Duodenal mucosa (tissue), 2 donors: ENCODE measurements around the gene ATP6V0D1.

Experiments used
- H3K27ac ChIP-seq: one replicate; pipeline ENCODE4 v1.7.0; 2013; ENCODE audit warnings: low read depth, low read length
- H3K27me3 ChIP-seq, 2 donors: one replicate each; pipeline ENCODE4 v1.7.0; 2013; ENCODE audit warnings: low read length in 2 of 2, control low read depth in 1 of 2; ENCODE audit not compliant: insufficient read depth in 2 of 2, control insufficient read depth in 1 of 2
- H3K36me3 ChIP-seq, 2 donors: one replicate each; pipeline ENCODE4 v1.7.0; 2013; ENCODE audit warnings: low read length in 2 of 2, control low read depth in 1 of 2; ENCODE audit not compliant: insufficient read depth in 2 of 2, control insufficient read depth in 1 of 2
- H3K4me1 ChIP-seq, 2 donors: one replicate each; pipeline ENCODE4 v1.7.0; 2013; ENCODE audit warnings: low read length in 2 of 2, control low read depth in 1 of 2; ENCODE audit not compliant: insufficient read depth in 2 of 2, control insufficient read depth in 1 of 2
- H3K4me3 ChIP-seq, 2 donors: one replicate each; pipeline ENCODE4 v1.7.0; 2013; ENCODE audit warnings: low read length in 2 of 2, low read depth in 1 of 2
- H3K9ac ChIP-seq, 2 donors: one replicate each; pipeline ENCODE4 v1.7.0; 2013; ENCODE audit warnings: low read length in 2 of 2, low read depth in 1 of 2
- H3K9me3 ChIP-seq, 2 donors: one replicate each; pipeline ENCODE4 v1.7.0; 2013; ENCODE audit warnings: low read length in 2 of 2, control low read depth in 1 of 2; ENCODE audit not compliant: control insufficient read depth in 1 of 2

ATP6V0D1 gene

DNA sequence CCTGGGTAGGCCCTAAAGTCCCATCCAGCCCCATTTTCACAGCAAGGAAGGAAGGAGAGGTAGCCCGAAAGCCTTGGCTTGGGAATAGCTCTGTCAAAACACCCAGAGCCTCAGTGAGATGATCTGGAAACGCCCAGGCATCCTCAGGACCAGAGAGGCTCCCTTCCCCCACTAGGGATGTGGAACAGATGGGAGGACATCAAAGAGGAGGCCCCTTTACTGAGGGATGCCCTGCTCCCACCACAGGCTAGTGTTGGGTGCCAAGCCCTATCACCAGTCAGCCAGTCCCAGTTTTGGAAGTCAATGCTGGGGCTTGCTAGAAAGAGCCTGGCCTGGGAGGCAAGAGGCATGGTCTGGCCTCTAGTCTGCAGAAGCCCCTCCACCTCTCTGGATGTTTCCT lies 92.4 kb downstream of the ATP6V0D1 start:
- Histone ChIP-seq H3K36me3 (no peaks in the 10 kb centered on the region), H3K27me3 (no peaks in the 10 kb centered on the region), H3K4me3 (no peak overlapping the region), H3K9ac (no peak overlapping the region), H3K4me1 (peaks cover under 1 to 32% of the 10 kb centered on the region in 2 donors), H3K9me3 (no peaks in the 10 kb centered on the region), H3K27ac (no peak overlapping the region)

- H3K27ac ChIP-seq: no peak overlapping the region
- no peaks in the 10 kb centered on the region for H3K9me3 ChIP-seq
- H3K9ac ChIP-seq: no peak overlapping the region
These were observed 92.8 kb downstream of the ATP6V0D1 start for GRCh38 chr16:67388191-67388590.

More at GRCh38 chr16:67388191-67388590, 92.8 kb downstream of the ATP6V0D1 start:
- no peaks in the 10 kb centered on the region for H3K27me3 ChIP-seq
- H3K4me3 ChIP-seq: no peak overlapping the region
- H3K4me1 ChIP-seq: peaks cover 0 to 32% of the 10 kb centered on the region in 2 donors
- H3K36me3 ChIP-seq: no peaks in the 10 kb centered on the region
